Measurements from ENCODE around the gene C4orf50.
"Not testable (repeated sequence)": the region's sequence is repeated elsewhere in the genome, so short reads cannot be mapped to it uniquely, and the experiment has no call there.

Gene C4orf50

DNA sequence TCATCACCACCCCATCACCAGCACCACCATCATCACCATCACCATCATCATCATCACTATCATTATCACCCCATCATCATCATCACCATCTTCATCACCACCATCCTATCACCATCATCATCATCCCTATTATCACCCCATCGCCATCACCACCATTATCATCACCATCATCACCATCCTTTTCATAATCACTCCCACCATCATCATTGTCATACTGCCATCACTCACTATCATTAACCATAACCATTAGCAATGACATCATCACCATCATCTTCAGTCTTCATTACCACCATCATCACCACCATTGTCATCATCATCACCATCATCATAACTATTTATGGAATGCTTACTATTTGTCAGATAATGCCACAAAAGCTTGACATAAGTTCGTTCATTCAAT is 161.0 kb downstream of the C4orf50 start:
- Mint-ChIP-seq H3K9me3 (no peaks in the 10 kb centered on the region), H3K36me3 (no peaks in the 10 kb centered on the region), H3K4me3 (no peak overlapping the region), H3K4me1 (no peaks in the 10 kb centered on the region), H3K27ac (no peak overlapping the region)
- ATAC-seq (no peak), DNase-seq (ENCODE audit: low spot score in 2 of 2) (no peak)

DNA sequence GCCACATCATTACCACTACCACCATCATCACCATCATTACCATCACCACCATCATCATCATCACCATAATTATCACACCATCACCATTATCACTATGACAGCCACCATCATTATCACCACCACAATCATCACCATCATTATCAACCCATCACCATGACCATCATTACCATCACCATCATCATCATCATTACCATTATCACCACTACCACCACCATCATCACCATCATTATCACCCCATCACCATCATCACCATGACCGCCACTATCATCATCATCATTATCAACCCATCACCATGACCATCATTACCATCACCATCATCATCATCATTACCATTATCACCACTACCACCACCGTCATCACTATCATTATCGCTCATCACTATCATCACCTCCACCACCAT is 161.9 kb downstream of the C4orf50 start:
- H3K4me1 Mint-ChIP-seq; H3K36me3 Mint-ChIP-seq; H3K9me3 Mint-ChIP-seq; H3K4me3 Mint-ChIP-seq; ATAC-seq; DNase-seq (ENCODE audit: low spot score in 2 of 2); H3K27ac Mint-ChIP-seq: not testable (repeated sequence)

DNA sequence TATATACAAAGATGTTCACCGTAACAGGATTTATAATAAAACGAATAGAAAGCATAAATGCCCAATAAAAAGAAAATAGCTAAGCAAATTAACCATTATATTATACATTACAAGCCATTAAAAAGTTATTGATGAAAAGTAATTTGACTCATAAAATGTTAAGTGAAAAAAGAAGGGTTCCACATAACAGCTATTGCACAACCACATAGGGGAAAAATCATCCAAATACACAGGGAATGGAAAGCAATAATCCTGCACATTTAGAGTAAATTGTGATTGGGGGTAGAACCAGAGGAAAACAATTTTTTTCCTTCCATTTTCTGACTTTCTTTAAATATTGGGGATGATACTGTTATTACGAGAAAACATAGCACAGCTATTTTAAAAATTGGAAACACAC is 163.3 kb downstream of the C4orf50 start:
- Mint-ChIP-seq H3K27ac (no peak overlapping the region), H3K4me3 (no peak overlapping the region), H3K4me1 (no peaks in the 10 kb centered on the region), H3K36me3 (no peaks in the 10 kb centered on the region), H3K9me3 (no peaks in the 10 kb centered on the region)
- ATAC-seq (no peak), DNase-seq (ENCODE audit: low spot score in 2 of 2) (no peak)

DNA sequence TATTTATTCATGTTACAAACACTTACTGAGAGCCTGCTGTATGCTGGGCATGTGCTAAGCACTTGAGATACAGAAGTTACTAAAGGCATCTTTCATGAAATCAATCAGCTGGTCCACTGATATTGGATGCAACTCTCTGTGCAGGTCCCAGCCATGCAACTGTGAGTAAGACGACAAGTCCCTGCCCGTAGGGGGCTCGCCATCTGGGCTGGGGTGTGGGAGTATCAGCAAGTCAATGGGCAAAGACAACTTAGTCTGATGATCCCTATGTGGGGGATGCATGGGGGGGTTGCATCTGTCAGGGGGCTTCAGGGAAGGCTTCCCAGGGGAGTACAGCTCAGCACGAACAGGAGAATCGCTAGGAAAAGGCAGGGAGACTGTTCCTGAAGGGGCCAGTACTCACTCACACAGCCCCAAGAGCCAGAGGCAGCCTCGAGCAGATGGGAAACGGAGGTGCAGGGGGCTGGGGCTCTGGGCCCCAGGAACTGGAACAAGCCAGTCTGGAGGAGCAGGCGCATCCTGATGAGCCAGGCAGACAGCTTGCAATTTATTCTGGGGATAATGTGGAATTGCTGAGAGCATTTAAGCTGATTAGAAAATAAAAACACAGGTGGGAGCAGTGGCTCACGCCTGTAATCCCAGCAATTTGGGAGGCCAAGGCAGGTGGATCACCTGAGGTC is 165.6 kb downstream of the C4orf50 start:
- H3K9me3 Mint-ChIP-seq = no peaks in the 10 kb centered on the region
- no peaks in the 10 kb centered on the region for H3K4me1 Mint-ChIP-seq
- H3K4me3 Mint-ChIP-seq = no peak overlapping the region

DNA sequence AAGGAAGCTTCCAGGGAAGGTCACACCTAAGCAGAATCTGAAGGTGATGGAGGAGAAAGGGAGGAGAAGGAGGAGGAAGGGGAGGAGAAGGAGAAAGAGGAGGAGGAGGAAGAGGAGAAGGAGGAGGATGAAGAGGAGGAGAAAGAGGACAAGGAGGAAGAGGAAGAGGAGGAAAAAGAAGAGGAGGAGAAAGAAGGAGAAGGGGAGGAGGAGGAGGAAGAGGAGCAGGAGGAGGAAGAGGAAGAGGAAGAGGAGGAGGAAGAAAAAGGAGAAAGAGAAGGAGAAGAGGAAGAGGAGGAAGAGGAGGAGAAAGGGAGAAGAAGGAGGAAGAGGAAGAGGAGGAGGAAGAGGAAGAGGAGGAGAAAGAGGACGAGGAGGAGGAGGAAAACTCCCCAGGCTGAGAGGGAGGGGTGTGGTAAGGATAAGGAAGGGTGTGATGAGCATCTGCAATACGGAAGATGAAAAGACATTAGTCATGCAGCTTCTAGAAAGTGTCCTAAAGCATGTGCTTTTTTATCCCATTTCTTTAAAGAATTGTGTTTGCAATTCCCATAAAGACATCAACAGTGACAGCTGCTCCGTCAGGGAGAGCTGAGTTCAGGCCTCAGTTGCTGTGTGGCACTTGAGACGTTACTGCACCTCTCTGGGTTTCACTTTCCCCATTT is 166.5 kb downstream of the C4orf50 start:
- Mint-ChIP-seq H3K9me3 (no peaks in the 10 kb centered on the region), H3K27ac (no peak overlapping the region), H3K4me3 (no peak overlapping the region), H3K36me3 (no peaks in the 10 kb centered on the region), H3K4me1 (no peaks in the 10 kb centered on the region)
- no peak for DNase-seq (ENCODE audit: low spot score in 2 of 2)
- no peak for ATAC-seq

More for the DNA sequence above, 165.6 kb downstream of the C4orf50 start:
- H3K36me3 Mint-ChIP-seq = no peaks in the 10 kb centered on the region
- ATAC-seq (no peak), DNase-seq (ENCODE audit: low spot score in 2 of 2) (no peak)
- H3K27ac Mint-ChIP-seq = no peak overlapping the region

All from stimulated activated effector memory CD8-positive, alpha-beta T cell treated with anti-CD3 and anti-CD28 coated beads, Interleukin-12 subunit alpha, Interleukin-12 subunit beta, amount 100 ng/mL, for 72 hours (primary cell).